Activated CD8-positive, alpha-beta memory T cell treated with anti-CD3 and anti-CD28 coated beads, Interleukin-2, amount 50 U/mL, for 48 hours (primary cell): ENCODE results near the gene PAIP1.
"Not testable (repeated sequence)": the region's sequence is repeated elsewhere in the genome, so short reads cannot be mapped to it uniquely, and the experiment has no call there.

Experiments
- DNase-seq: peaks from one replicate; pipeline ENCODE4 v3.0.0-alpha.2; 2020

The PAIP1 gene

DNA sequence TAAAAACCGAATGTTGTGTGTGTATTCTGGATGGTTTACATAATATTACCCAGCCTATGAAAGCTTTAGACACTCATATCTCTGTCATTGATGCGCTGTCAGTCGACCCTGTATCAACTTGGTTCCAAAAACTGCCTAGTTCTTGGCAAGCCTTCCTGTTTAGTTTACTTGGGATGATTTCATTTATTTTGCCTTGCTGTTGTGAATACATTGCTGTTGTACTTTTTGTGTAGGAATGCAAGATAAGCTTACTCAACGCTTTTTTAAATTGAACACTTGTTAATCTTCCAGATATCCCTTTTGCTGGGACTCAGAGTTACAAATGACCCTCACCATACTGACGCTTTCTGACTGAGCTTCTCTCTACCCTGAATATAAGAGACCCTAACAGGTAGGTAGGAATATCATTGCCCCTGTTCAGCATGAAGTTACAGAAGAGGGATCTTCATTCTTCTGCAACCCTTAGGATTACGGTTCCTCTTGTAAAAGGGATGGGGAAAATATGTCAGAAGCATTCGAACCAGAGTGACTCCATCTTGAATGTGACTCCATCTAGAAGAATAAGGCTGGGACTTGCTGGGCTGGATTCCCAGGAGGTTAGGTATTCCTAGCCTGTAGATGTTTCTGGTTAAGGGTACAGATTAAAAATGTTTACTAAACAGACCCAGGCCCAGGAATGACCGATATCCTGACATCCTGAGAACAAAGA, 13.7 kb upstream of the PAIP1 start:
- DNase-seq = no peak

DNA sequence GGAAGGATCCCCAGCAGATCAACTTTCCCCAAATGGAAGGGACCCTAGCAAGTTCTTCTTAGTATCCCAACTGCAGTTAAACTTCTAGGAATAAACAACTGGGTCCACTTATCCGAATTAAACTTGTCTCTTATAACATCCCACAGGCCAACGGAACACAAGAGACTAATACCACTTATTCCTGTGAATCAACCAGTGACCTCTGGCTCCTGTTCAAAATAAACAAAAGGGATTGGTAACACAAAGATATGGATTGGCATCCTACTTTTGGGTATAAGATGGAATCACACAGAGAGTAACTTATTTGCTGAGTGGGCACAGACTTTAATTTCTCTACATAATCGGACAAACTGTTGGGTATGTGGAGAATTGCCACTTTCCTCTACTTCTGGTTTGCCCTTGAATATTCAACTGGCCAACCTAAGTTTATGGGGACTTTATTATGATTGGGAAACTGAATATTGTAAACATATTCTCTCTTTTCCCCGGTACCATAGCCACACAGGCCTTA, 12.4 kb upstream of the PAIP1 start:
- no peak for DNase-seq

DNA sequence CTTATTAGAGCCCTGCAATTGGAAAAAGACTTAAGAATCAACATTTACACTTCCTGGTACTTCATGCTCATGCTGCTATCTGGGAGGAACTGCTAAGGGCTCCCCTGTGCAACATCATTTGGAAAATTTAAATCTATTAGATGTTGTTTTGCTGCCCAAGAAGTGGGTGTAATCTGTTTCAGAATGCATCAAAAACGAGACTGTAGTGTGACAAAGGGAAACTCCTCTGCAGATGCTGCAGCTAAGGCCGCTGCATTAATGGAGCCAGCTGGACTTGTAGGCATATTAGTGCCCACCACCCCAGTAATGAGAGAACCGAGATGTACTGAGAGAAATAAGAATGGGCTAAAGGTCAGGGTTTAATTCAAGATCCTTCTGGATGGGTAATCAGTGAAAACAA, 11.1 kb upstream of the PAIP1 start:
- no peak for DNase-seq

DNA sequence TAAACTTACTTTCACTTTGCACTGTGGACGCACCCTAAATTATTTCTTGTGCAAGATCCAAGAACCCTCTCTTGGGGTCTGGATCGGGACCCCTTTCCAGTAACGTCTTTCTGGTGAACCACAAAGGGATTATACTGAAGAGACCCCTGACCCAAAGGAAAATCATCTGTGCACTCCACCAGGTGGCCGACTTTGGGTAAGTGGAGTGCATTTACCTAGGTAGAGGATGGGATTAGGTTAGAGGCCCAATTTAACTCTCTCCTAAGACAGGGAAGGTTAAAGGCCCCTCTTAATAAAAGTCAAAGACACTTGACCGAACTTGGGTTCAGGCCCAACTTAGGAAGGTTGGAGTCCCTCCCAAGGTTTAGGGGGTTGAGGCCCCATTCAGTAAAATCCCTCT, 8.2 kb upstream of the PAIP1 start:
- no peak for DNase-seq

DNA sequence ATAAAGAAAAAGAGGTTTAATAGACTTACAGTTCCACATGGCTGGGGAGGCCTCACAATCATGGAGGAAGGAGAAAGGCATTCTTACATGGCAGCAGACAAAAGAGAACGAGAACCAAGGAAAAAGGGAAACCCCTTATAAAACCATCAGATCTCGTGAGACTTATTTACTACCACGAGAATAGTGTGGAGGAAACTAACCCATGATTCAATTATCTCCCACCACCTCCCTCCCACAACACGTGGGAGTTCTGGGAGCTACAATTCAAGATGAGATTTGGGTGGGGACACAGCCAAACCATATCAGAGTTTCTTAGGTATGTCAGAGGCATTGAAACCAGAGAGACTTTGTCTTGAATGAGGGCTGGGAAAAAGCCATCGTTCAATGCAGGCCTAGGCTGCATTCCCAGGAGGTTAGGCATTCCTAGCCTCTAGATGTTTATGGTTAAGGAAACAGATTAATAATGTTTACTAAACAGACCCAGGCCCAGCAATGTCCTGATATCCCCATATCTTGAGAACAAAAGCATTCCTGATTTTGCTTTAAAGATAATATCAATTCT, 7.5 kb upstream of the PAIP1 start:
- DNase-seq = no peak

DNA sequence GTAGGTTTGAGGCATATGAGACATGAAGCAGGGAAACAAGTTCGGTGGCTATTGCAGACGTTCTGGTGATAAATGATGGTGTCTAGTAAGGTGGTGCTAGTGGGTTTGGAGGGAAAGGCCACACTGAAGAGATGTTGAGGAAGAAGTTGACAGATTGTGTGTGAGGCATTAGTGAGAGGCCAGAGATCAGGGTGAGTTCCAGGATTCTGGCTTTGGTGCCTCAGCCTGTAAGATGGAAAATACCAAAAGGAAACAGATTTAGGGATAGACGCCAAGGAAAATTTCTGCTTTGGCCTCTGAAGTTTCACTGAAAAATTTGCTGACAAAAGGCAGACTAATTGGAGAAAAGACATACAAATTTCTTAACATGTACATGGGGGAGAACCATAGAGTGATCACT, 6.4 kb upstream of the PAIP1 start:
- DNase-seq = no peak

DNA sequence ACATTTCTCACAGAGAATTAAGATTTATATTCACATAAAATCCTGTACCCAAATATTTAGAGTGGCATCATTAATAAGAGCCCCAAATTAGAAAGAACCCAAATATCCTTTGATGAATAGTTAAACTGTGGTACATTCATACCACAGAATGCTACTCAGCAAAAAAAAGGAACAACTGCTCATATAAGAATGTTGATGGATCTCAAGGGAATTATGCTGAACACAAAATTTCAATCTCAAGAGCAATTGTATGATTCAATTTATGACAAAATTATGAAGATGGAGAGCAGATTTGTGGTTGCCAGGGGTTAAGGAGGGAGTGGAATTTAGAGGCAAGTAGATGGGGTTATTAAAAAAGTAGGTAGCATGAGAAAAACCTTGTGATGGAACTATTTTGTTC, 4.5 kb upstream of the PAIP1 start:
- DNase-seq = no peak

DNA sequence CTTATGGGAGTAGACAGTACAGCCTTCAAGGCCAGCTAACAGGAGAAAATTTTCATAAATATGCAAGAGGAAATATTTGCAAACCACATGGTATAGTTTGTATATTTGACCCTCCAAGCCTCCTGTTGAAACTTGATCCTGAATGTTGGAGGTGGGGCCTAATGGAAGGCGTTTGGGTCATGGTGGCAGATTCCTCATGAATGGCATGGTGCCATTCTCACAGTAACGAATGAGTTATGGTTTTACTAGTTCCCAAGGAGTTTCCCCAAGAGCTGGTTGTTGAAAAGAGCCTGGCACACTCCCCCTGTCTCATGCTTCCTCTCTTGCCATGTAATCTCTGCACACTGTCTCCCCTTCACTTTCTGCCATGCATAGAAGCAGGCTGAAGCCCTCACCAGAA, 3.3 kb upstream of the PAIP1 start:
- no peak for DNase-seq

DNA sequence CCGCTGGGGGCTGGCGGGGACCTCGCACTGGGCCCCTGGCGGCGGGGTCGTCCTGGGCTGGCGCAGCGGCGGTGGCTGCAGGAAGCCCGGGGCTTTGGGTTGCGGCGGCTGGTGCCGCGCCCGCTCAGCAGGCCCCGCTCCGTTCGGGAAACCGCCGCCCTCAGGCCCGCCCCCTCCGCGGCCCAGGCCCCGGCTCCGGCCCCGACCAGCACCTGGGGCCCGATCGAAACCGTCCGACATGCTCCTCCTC, 345 bp downstream of the PAIP1 start:
- DNase-seq = not testable (repeated sequence)

DNA sequence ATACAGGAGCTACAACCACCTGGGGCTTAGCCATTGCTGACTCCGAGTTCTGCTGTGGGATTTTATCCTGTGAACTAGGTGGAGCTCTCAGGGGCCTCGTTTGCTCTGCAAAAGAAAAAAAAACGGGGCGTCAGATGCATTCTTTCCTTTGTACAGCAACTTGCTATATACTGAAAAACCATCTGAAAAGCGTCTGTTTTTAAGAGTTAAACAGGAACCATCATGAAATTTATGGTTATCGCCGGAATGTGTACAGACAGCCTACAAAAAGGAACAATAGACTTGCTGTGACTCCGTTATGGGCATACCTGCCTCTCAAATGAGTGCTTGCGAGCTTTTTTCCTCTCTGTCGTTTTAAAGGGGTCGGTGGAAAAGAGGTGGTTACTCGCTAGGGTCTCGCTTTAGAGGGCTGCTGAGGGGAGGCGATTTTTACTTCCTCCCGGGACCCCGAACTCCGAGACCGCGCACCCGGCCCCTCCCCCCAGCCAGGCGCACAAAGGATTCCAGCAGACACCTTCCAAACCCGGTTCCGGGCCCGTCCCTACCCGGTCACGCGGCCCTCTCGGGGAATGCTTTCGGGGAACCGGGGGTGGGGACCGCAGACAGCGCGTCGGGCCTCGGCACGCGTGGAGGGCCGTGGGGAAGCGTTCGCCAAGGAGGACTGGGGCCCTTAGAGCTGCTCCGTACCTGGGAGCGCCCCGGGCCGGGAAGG, 826 bp downstream of the PAIP1 start:
- DNase-seq = peak; percentile 75

DNA sequence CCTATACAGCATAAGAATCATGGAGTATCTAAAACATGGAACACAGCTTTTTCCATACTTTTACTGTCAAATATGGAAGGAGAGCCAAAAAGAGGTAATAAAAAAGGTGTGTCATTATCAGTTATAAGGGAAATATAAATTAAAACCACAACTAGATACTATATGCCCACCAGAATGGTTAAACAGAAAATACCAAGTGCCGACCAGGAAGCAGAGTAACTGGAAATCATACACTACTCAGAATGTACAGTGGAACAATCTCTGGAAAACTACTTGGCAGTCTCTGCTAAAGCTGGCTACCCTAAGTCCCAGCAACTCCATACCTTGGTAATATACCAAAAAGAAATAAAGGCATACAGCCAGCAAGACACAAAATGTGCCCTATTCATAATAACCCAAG, 2.4 kb downstream of the PAIP1 start:
- no peak for DNase-seq

DNA sequence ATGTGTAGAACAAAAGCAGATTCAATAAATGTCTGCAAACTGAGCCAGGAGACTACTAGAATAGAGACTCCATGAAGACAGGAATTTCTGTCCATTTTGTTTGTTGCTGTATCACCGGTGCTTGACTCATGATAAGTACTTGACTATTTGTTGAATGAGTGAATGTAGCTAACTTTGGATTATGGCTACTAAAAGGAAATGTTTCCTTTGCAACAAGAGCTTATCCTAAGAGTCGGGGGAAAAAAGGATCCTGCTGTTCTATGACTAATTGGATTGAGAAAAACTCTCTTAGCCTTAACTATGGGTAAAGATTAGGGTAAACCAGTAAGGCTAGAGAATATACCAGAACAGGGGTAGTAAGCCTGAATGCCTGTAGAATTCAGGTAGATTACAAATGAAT, 3.5 kb downstream of the PAIP1 start:
- DNase-seq = no peak

DNA sequence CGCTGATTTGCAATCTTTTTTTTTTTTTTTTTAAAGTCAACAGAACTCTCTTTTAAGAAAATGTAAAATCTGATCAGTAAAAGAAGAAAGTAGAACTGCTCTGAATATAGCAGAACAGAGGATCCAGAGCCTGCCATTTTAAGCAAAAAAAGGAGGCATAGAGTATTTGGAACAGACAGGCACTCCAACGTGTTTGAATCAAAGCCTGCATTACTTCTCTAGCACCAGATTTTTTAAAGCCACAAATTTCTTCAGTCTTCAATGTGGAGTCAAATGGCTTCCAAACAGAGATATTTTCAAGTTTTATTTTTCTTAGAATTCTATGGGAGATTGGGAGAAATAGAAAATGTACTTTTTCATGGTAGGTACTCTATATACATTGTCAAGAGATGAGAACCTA, 5.1 kb downstream of the PAIP1 start:
- DNase-seq = no peak

DNA sequence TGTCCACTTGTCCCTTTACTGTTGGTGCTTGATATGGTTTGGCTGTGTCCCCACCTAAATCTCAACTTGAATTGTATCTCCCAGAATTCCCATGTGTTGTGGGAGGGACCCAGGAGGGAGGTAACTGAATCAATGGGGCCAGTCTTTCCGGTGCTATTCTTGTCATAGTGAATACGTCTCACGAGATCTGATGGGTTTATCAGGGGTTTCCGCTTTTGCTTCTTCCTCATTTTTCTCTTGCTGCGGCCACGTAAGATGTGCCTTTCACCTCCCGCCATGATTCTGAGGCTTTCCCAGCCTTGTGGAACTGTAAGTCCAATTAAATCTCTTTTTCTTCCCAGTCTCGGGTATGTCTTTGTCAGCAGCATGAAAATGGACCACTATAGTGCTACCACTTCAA, 7.6 kb downstream of the PAIP1 start:
- DNase-seq = not testable (repeated sequence)

DNA sequence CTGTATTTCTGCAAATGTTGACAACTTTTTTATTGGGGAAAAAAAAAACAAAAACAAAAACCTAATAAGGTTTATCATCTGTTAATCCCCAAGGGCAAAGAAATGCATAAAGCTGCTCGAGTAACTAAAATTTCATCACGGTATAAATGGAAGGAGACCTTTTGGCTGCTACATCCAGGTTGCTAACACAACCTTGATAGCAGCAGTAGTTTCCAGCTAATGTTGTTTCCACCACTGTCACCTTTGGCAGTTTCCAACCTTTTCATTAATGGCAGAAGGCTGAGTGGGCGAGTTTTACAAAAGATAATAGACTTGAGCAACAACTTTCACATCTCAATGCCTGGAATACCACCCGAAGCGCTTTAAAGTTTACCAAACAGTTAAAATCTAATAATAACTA, 8.5 kb downstream of the PAIP1 start:
- DNase-seq = no peak

DNA sequence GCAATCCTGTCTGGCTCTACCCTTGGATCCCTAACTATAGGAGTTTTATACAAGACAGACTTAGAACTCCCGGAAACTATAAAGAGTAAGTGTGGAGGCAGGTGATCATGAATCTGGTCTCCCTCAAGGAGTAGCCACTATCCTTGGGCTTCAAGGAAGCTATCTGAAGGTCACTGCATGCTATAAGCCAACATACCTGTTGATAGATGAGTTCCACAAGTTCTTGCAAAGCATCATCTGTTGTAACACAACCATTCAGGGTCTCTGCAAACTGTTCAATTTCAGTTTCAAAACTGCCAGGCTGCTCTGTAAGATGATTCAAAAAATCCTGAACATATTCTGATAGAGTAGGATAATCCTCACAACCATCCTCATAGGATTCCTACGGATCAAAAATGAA, 9.3 kb downstream of the PAIP1 start:
- no peak for DNase-seq

DNA sequence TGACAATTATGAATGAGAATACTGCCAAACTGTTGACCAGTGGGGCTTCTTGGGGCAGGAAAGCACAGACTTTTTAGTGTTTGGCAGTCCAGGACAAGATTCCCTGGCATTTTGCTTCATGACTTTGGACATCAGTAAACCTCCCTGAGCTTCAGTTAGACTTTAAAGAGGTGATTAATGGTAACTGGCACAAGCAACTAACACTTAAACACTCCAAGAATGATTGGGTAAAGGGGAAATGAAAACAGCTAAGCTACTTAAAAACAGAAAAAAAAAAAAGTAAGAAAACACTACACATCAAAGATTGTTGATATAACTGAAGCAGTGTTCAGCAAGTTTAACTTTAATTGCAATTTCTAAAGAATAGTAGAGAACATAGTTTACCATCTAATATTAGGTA, 13.4 kb downstream of the PAIP1 start:
- DNase-seq = no peak

DNA sequence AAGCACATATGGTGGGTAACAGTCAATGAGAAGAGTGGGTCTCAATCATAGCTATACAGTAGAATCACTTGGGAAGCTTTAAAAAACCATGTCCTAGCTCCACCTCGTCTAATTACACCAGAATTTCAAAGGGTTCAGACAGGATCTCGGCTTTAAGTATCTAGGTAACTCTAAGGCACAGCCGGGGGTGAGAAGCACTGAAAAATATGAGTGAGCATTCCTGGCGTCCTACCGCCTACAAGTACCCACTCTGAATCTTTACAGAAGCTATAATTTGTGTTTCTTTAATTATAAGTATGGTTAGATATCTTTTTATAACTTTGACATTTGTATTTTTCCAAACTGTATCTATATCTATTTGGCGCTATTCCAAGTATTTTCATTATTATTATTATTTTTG, 16.1 kb downstream of the PAIP1 start:
- no peak for DNase-seq

DNA sequence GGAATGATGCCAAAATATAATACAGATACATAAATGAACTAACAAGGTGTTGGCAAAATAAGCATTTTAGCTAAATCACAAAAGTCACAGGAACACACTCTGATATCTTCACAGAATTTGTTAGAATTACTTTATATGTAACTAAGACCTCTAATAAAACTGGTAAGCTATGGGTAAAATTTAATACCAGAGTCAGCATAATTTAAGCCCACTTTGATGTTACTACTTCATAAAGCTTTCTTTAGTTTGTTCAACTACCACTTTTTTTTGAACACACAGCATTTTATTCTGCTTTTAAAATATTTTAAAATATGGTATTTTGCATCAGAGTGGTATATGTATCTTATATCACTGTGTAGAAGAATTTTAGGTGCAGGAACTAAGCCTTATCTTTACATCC, 19.9 kb downstream of the PAIP1 start:
- DNase-seq = no peak

DNA sequence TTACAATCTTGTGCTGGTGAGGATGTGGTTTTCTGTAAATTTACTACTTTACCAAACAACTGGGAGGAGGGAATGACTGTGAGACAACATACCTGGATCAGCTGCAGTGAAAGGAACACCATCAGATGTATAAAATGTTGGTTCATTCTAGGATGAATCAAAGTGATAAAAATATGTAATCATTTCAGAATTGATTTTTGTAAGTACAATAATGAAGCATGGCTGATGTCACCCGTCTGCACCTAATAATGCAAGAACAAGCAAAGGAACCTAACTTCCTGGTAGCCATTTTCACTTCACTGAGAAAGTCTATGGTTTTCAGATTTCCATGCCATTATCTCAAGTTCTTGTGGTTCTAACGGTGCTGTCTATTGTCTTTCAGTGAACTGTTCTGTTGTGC, 23.2 kb downstream of the PAIP1 start:
- DNase-seq = no peak

DNA sequence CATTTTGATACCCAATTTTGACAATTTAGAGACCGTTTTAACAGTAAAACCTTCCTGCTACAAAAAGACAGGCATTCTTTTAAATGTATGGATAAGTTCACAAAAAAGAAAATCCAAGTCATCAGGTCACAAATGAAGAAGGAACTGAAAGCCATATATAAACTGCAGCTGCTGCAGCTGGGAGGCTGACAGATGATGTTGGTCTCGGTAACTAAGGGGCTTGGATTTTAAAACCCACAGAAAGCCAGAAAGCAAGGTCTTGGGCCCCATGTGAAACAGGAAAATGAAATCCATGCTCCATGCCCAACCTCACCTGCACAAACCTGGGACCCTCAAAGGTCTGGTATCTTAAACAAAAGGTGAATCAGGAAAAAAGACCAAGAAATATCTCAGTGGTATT, 26.2 kb downstream of the PAIP1 start:
- no peak for DNase-seq

DNA sequence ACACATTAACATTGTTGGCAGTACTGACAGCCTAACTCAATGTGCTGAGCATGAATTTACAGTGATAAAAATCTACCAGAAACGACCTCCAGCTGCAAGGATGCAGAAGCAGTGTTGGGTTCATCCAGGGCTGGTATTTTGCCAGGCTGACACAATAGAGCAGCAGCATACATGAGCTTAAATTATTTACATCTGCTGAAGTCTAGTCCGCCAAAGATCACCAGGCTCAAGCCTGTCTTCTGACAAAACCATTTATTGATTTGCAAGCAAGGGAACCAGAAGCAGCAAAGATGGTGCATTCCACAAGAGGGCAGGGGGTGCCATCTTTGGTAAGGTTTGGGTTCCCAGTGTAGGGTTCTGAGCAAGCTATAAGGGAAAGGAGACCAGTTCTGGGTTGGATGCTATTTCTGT, 33.2 kb downstream of the PAIP1 start:
- no peak for DNase-seq

DNA sequence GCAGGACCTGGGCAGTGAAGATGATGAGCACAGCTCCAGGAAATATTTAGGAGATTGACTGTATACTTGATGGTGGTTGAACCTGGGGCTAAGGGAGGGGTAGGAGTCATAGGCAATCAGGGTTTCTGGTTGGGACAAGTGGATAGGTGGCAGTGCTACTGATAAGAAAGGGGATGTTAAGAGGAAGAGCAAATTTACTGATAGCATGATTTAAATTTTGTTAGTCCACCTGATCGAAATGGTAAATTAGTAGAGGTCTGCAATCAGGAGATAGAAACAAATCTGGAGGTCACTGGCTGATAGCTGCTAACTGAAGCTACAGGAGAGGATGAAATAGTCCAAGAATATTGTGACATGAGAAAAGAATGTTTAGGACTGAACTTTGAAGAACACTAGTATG, 36.3 kb downstream of the PAIP1 start:
- DNase-seq = no peak

DNA sequence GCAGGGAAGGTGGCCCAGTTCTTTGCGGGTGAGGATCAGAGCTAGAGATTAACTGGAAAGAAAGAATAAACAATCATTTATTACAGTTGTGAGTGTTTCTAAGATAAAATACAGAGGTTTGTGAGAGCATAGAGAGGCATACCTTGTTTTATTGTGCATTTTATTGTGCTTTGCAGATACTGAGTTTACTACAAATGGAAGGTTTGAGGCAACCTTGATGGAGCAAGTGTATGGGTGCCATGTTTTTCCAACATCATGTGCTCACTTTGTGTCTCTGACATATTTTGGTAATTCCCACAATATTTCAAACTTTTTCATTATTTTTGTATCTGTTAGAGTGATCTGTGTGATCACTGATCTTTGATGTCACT, 41.2 kb downstream of the PAIP1 start:
- DNase-seq = no peak
